HG03060 (cell line): ENCODE measurements around the gene SRSF8.
"Not testable (repeated sequence)": the region's sequence is repeated elsewhere in the genome, so short reads cannot be mapped to it uniquely, and the experiment has no call there.

Experiments used
- ATAC-seq: cut with Tn5 transposase; IDR thresholded peaks from one replicate; pipeline ENCODE4 v1.9.1; 2021; ENCODE audit warnings: low read depth, moderate number of reproducible peaks; ENCODE audit not compliant: unreplicated experiment

The SRSF8 gene

DNA sequence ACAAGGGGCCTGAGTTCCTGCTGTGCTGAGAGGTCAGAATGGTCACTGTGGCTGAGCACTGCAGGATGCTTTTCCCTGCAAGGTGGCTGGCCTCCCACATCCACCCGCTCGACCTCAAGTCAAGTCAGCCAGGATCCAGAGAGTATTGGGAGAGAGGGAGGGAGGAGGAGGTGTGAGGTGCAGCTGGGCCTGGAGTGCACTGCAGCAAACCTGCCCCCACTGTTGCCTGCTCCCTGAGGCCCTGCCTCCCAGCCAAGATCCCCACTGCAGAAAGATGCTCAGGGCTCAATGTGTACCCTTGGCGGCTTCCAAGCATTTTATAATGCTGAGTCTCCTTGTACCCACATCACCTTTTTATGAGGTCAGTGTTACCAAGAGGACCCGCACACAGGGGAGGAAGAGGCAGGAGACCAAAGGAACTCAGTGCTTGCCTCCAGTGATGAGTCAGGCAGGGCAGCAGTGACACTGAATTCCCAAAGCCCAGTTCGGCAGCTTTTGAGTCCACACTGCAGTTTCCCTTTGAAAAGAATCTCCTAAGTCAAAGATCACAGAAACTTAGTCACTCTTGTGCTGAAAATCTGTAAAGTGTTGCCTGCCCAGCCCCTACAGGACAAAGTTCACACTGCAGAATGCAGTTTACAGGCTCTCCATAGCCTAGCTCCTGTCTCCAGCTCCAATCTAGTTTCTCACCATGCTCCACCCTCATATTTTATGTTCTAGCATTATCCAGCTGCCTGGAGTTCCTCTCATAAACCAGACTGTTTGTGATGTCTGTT is 26.0 kb downstream of the SRSF8 start:
- ATAC-seq: no peak

DNA sequence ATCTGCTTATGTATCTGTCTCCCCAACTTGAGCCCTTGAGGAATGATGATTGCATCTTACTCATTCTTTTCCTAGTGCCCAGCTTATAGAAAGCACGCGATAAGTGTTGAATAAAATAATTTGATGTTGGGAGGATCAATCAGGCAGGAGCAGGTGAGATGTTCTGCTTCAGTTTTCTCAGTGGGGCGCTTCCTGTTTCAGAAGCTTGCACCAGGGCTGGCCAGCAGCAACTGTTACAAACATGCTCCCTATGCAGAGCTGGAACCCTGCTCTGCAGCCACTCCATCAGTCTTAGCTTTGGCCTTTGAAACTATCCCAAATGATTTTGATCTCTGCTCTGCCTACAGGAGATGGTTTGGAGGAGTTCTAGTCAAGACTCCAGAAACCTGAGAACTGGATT is 26.8 kb downstream of the SRSF8 start:
- no peak for ATAC-seq

- peak; percentile 85 for ATAC-seq
Measured at GRCh38 chr11:95095858-95096587, 29.3 kb downstream of the SRSF8 start.

GRCh38 chr11:95097209-95097608 is 30.5 kb downstream of the SRSF8 start:
- no peak for ATAC-seq

DNA sequence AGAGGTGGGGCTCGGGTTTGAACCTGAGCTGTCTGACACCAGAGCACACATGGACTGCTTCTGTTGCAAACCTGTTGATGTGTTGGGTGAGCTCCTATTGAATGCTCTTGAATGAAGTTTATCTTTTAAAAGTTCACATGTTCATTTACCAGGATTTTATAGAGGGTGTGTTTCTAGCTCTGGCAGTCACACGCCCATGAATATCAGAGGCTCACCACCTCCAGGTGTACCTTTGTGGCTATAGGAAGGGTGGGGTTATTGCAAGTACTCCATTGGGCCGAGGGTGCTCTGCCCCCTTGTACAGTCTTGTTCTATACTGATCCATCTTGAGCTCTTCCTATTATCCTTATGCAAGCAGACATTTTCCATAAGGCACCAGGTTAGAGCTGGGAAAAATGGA is 32.1 kb downstream of the SRSF8 start:
- no peak for ATAC-seq

- no peak for ATAC-seq
Measured at GRCh38 chr11:95100191-95100648, 33.5 kb downstream of the SRSF8 start.

DNA sequence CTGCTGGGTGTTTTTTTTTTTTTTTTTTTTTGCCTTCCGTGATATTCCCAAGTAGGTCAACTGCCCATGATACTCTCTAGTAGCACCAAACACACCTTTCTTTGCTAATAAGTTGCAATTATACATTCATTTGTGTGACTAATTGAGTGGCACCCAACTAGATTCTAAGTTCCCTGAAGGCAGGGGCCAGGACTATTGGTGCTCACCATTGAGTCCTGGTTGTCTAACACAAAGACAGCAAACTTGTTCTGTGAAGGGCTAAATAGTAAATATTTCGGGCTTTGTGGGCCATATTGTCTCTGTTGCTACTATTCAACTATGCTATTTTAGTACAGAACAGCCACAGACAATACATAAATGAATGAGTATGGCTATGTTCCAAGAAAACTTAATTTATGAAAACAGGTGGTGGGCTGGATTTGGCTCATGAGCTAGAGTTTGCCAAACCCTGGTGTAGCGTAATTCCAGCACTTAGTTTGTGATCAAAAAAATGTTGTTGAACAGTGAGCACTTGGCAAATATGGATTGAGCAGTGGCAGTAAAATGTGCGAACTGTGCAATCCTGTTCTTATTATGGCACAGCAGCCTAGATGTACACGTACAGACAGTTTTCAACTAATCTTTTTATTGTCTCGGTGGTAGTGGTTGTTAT is 34.3 kb downstream of the SRSF8 start:
- ATAC-seq: no peak

DNA sequence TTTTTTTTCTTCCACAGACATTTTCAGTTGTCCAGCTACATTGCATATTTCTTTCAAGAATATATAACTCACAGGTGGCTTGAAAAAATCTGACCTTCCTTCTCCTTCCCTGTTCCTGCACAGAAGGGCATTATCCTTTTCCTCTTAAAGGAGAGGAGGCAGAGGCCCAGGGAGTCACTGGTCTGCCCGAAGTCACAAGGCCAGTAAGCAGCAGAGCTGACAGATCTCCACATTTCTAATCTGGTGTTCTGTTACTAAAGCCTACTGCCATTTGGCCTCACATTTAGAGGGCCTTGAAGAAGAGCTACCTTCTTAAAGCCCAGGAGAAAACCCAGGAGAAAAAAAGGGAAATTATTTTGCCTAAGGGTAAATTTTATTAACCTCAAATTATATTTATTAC is 35.2 kb downstream of the SRSF8 start:
- no peak for ATAC-seq

DNA sequence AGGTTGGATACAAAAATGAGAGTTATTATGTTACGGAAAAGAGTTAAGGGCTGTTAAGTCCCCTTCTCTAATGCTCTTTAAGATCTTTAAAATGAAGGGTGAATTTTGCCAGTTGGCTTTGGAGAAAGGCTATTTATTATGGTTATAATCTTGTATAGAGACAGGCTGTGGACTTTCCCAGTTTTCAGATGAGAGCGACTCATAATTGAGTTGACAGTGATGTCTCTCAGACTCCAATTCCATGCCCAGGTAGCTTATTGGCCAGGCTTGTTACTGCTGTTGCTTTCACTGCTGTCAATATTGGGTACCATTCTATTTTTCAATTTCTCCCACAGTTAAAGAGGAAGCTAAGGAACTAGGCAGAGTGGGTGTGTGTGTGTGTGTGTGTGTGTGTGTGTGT is 36.0 kb downstream of the SRSF8 start:
- no peak for ATAC-seq

GRCh38 chr11:95103701-95104100 is 37.0 kb downstream of the SRSF8 start:
- ATAC-seq: no peak

DNA sequence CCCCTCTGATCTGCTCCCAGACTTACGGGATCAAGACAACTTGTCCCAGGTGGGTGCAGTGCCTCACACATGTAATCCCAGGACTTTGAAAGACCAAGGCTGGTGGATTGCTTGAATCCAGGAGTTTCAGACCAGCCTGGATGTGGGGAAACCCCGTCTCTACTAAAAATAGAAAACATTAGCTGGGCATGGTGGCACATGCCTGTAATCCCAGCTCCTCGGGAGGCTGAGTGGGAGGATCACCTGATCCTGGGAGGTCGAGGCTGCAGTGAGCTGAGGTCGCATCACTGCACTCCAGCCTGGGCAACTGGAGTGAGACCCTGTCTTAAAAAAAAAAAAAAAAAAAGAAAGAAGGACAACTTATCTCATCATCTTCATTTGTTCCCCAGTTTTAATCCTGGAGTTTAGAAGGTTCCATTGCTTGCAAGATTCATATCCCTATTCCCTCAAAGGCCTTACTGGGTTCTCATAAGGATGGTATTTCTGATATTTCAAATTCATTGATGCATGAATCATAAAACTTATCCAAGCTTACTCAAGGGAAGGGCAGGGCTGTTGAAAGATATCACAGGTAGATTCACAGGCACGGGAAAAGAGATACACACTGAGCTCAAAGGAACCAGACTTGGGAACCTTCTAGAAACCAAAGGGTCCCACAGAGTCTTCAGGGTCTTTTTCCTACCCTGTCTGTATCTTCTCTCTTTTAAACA is 37.6 kb downstream of the SRSF8 start:
- ATAC-seq: no peak

DNA sequence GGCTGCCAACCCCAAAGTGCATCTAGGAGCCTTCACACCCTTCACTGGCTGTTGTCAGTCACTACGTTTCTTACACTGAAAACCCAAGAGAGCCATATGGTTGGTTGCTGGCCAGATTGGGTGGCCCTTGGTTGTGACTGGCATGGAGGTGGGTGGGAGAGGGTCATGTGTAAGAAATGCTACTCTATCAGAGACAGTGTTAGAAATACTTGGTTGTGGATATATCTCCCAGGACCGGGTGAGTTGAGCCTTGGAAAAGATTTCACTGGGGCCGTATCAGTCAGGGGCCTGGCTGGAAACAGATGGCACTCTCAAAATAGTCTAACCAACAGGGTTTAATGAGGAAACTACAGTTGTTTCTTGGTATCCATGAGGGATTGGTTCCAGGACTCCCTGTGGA is 38.1 kb downstream of the SRSF8 start:
- no peak for ATAC-seq

DNA sequence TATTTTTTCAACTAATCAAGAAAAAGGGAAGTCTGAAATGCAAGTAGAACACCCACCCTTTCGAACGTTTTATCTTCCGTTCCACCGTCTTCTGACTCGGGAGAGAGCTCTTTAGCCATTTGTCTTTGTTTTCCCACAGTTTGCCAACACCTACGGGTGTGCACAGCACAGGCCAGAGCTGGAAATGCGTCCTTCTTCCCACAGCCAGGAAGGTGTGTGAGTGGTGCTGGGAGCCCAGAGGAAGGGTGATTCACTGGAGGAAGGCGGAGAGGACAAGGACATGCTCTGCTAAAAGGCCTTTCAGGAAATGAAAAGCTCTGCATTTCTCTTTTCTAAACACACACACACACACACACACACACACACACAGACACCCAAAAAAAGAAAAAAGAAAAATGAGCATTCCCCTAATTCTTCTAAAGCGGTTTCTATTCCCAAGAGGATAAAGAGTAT is 41.5 kb downstream of the SRSF8 start:
- ATAC-seq: no peak

DNA sequence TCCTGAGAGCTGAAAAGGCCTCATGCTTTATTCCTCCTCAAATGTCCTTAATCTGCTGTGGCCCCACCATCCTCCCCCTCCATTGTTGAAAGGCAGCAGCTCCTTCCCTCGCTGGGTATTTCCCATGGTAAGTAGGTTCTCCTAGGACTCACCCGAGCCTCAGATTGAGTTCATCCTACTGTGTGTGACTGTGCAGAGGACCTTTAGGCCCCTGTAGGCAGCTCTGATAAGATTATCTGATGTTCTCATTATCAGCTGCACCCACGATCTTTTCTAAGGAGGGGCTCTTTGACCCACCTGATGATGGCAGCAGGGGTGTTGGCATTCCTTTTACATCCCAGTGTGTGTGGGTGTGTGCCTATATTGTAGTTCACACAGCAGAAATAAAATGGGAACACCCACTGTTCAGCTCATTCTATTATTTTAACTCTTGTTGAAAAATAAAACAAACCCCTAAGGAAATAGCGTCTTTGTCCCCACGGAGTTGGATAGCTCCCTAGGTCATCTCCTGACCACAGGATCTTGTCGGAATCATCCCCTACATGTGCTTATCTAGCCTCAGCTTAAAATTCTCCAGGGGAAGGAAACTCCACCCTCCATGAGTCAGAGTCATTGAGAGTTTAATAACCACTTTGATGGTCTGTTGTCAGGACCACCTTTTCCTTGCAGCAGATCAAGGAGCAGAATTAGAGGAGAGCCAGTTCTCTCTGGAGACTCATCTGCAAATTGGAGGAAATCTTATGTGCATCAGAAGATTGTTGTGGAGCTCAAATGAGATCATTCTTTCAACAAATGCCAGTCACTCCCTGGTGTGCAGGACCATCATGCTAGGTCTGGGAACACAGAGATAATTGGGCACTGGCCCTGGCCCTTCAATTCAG is 42.2 kb downstream of the SRSF8 start:
- no peak for ATAC-seq

DNA sequence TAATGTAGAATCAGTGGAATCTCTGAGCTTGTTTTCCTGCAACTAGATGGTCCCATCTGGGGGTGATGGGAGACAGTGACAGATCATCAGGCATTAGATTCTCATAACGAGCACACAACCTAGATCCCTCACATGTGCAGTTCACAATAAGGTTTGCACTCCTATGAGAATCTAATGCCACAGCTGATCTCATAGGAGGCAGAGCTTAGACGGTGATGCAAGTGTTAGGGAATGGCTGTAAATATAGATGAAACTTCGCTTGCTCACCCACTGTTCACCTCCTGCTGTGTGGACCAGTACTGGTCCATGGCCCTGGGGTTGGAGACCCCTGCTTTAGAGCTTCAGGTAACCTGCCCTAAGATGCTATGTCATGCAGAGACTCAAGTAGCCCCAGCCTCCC is 44.8 kb downstream of the SRSF8 start:
- ATAC-seq: not testable (repeated sequence)

DNA sequence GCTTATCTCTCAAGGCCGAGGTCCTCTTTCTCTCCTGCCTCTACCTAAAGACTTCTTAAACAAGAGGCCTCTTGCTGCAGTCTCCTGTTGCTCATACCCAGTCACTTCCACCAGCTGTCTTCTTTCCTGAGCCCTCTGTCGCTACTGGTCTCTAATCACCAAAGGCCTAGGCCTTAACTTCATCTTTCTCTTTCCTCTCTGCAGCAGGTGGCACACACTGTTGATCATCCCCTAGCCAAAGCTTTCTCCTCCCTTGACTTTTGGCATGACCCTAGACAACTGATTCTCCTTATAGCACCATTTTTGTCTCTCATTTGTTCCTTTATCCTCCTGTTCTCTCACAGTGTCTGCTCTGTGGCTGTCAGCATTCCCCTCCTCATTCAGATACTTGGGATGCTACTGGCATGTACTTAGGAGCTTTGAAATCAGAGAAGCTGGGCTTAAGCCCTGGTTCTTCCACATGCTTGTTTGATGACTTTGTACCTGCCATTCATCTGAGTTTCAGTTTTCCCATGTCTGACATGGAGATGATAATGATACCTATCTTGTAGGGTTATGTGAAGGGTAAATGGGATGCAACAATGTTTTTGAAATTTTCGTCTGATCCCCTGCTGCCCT is 45.3 kb downstream of the SRSF8 start:
- no peak for ATAC-seq

GRCh38 chr11:95115597-95115996 is 48.9 kb downstream of the SRSF8 start:
- ATAC-seq: no peak

DNA sequence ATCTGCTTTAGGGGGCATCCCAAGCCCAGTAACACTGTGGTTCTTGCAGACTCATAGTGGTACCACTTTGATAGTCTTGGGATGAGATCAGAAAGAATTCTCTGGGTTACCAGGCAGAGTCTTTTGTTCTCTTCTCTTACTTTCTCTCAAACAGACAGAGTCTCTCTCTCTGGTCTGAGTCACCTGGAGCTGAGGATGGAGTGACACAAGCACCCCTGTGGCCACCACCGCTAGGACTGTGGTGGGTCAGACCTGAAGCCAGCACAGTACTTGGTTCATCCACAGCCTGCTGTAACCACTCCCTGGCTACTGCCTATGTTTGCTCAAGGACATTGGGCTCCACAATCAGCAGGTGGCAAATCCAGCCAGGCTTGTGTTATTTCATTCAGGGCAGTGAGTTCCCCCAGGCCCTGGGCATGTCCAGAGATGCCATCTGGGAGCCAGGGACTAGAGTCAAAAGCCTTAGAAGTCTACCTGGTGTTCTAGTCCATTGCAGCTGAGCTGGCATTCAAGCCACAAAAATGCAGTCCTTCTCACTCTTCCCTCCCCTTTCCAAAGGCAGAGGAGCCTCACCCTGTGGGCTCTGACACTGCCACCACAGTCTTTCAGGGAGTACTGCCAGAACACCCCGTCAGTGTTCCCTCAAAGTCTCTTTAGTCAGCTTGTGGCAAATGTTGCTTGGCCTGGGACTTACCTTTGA is 52.8 kb downstream of the SRSF8 start:
- ATAC-seq: no peak
